Neural cell (in vitro differentiated cells): ENCODE data around the gene OSBPL1A. TPM values are rescaled to one million over a fixed set of nuclear protein-coding genes. Genes with fewer than 3 reads are reported as not detected.

Experiments used
- H2AFZ ChIP-seq: fragments of 200-600, 300-800 bp; sonication (generic), shearing (Covaris generic); 2 replicates; pipeline ENCODE4 v1.6.0; 2014; ENCODE audit warnings: low read depth, mild to moderate bottlenecking, antibody characterized with exemption, low read length, moderate library complexity
- H3F3A ChIP-seq: fragments of 200-600 bp; shearing (Covaris generic); 2 replicates; pipeline ENCODE4 v1.6.1; 2016; ENCODE audit warnings: mild to moderate bottlenecking, moderate library complexity, mixed read lengths, antibody characterized with exemption, low read length; ENCODE audit not compliant: insufficient read depth, poor library complexity, severe bottlenecking
- H3K27ac ChIP-seq: fragments of 200-600, 300-800 bp; sonication (generic), shearing (Covaris generic); 2 replicates; pipeline ENCODE4 v1.5.1; 2014; ENCODE audit warnings: mild to moderate bottlenecking, low read length, moderate library complexity
- H3K27me3 ChIP-seq: fragments of 300-800, 200-600 bp; sonication (generic), shearing (Covaris generic); 2 replicates; pipeline ENCODE4 v1.6.0; 2014; ENCODE audit warnings: mild to moderate bottlenecking, low read depth, low read length, moderate library complexity; ENCODE audit not compliant: insufficient read depth
- H3K36me3 ChIP-seq: fragments of 300-800, 200-600 bp; sonication (generic), shearing (Covaris generic); 2 replicates; pipeline ENCODE4 v1.5.1; 2014; ENCODE audit warnings: mild to moderate bottlenecking, antibody characterized with exemption, low read length, moderate library complexity; ENCODE audit not compliant: insufficient read depth
- H3K4me2 ChIP-seq: fragments of 300-800, 200-600 bp; sonication (generic), shearing (Covaris generic); 2 replicates; pipeline ENCODE4 v1.6.0; 2014; ENCODE audit warnings: mild to moderate bottlenecking, low read length
- H3K4me3 ChIP-seq: fragments of 300-800, 200-600 bp; sonication (generic), shearing (Covaris generic); 2 replicates; pipeline ENCODE4 v1.5.1; 2014; ENCODE audit warnings: mild to moderate bottlenecking, low read length, moderate library complexity
- H3K79me2 ChIP-seq: fragments of 200-600 bp; shearing (Covaris generic); replicated peaks from 2 replicates; pipeline ENCODE4 v1.6.0; 2014; ENCODE audit warnings: mild to moderate bottlenecking, low read length, moderate library complexity; ENCODE audit not compliant: insufficient read depth
- H3K9ac ChIP-seq: fragments of 300-800, 200-600 bp; sonication (generic), shearing (Covaris generic); 2 replicates; pipeline ENCODE4 v1.6.1; 2016; ENCODE audit warnings: mild to moderate bottlenecking, low read length, mixed read lengths
- H3K9me2 ChIP-seq: fragments of 200-600 bp; shearing (Covaris generic); 2 replicates; pipeline ENCODE4 v1.6.1; 2016; ENCODE audit warnings: mild to moderate bottlenecking, low read length, mixed read lengths; ENCODE audit not compliant: insufficient read depth
- H3K9me3 ChIP-seq: fragments of 200-600, 300-800 bp; sonication (generic), shearing (Covaris generic); 2 replicates; pipeline ENCODE4 v1.6.1; 2016; ENCODE audit warnings: mild to moderate bottlenecking, mixed run types, low read length, moderate library complexity, mixed read lengths
- H4K20me1 ChIP-seq: fragments of 200-600 bp; shearing (Covaris generic); 2 replicates; pipeline ENCODE4 v1.6.1; 2016; ENCODE audit warnings: mild to moderate bottlenecking, mixed run types; ENCODE audit not compliant: insufficient read depth
- EP300 ChIP-seq: fragments of 450-650 bp; conservative IDR thresholded peaks from 2 replicates; pipeline ENCODE4 v1.6.1; 2014; ENCODE audit warnings: antibody characterized with exemption, mild to moderate bottlenecking, moderate library complexity; ENCODE audit not compliant: poor library complexity, severe bottlenecking
- EZH2 ChIP-seq: fragments of 200-600, 300-800 bp; shearing (Covaris generic), sonication (generic); IDR thresholded peaks from 2 replicates; pipeline ENCODE4 v1.6.1; 2014; ENCODE audit warnings: antibody characterized with exemption, low read length, borderline replicate concordance, mild to moderate bottlenecking; ENCODE audit not compliant: insufficient read depth, poor library complexity, severe bottlenecking
- MXI1 ChIP-seq: fragments of 450-650 bp; conservative IDR thresholded peaks from 2 replicates; pipeline ENCODE4 v1.6.1; 2014; ENCODE audit warnings: antibody characterized with exemption, mild to moderate bottlenecking; ENCODE audit not compliant: poor library complexity, severe bottlenecking
- POLR2AphosphoS5 ChIP-seq: IDR thresholded peaks from 2 replicates; pipeline ENCODE4 v1.6.1; 2012
- RAD21 ChIP-seq: fragments of 450-650 bp; conservative IDR thresholded peaks from 2 replicates; pipeline ENCODE4 v1.6.1; 2014; ENCODE audit warnings: antibody characterized with exemption, mild to moderate bottlenecking, moderate library complexity
- SMC3 ChIP-seq: fragments of 450-650 bp; conservative IDR thresholded peaks from 2 replicates; pipeline ENCODE4 v1.6.1; 2014; ENCODE audit warnings: antibody characterized with exemption, mild to moderate bottlenecking, moderate library complexity; ENCODE audit not compliant: poor library complexity
- TAF1 ChIP-seq: IDR thresholded peaks from 2 replicates; pipeline ENCODE4 v1.6.1; 2012; ENCODE audit warnings: low read depth
- polyA plus RNA-seq: library from polyadenylated mRNA; depleted of rRNA; stranded (reverse); fragments of >200 nt; gene quantifications from 2 replicates; pipeline ENCODE4 v1.2.3, GENCODE V29; 2014
- TF ChIP-seq, protein P1 (sequence below): fragments of 450-650 bp; IDR thresholded peaks from 2 replicates; pipeline ENCODE4 v1.5.1; 2014; ENCODE audit warnings: antibody characterized with exemption, mild to moderate bottlenecking, moderate library complexity; ENCODE audit not compliant: poor library complexity, severe bottlenecking
- TF ChIP-seq, protein P2 (sequence below): IDR thresholded peaks from 2 replicates; pipeline ENCODE4 v1.6.1; 2012; ENCODE audit warnings: borderline replicate concordance

Gene OSBPL1A
- polyA plus RNA-seq, 1 donor from 2014 or later: 24.9 TPM

DNA sequence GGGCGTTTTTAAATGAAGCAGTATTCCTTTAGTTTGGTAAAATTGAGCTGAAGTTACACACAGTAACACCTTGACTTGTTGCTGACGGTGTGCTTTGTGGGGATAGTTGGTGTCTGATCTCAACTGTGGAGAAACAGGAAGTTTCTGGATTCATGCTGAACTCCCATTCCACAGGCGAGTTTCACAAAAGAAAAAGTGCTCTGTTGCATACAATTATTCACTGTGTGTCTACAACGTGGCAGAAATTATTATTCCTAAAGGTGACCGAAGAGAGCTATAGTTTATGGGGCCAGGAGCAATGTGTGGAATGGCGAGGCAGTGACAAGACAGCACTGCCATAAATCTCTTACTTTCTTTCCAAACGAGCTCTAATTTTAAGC, 259.2 kb downstream of the OSBPL1A start:
- Histone ChIP-seq H3K9ac (peak overlapping the region; percentile 60), H4K20me1 (no peaks in the 10 kb centered on the region), H3K27ac (peak overlapping the region; percentile 3), H3K27me3 (peaks cover 3% of the 10 kb centered on the region), H3K4me2 (no peak overlapping the region), H3K9me2 (no peaks in the 10 kb centered on the region), H3F3A (no peaks in the 10 kb centered on the region), H3K4me3 (peak overlapping the region; percentile 72), H2AFZ (peak overlapping the region; percentile 40), H3K9me3 (no peaks in the 10 kb centered on the region), H3K79me2 (no peaks in the 10 kb centered on the region), H3K36me3 (no peaks in the 10 kb centered on the region)
- TF ChIP-seq TAF1 (no peak), EZH2 (no peak), EP300 (no peak), MXI1 (no peak), SMC3 (no peak), POLR2AphosphoS5 (no peak), RAD21 (no peak)
- TF ChIP-seq, protein P1, sequence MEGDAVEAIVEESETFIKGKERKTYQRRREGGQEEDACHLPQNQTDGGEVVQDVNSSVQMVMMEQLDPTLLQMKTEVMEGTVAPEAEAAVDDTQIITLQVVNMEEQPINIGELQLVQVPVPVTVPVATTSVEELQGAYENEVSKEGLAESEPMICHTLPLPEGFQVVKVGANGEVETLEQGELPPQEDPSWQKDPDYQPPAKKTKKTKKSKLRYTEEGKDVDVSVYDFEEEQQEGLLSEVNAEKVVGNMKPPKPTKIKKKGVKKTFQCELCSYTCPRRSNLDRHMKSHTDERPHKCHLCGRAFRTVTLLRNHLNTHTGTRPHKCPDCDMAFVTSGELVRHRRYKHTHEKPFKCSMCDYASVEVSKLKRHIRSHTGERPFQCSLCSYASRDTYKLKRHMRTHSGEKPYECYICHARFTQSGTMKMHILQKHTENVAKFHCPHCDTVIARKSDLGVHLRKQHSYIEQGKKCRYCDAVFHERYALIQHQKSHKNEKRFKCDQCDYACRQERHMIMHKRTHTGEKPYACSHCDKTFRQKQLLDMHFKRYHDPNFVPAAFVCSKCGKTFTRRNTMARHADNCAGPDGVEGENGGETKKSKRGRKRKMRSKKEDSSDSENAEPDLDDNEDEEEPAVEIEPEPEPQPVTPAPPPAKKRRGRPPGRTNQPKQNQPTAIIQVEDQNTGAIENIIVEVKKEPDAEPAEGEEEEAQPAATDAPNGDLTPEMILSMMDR: no peak
- TF ChIP-seq, protein P2, sequence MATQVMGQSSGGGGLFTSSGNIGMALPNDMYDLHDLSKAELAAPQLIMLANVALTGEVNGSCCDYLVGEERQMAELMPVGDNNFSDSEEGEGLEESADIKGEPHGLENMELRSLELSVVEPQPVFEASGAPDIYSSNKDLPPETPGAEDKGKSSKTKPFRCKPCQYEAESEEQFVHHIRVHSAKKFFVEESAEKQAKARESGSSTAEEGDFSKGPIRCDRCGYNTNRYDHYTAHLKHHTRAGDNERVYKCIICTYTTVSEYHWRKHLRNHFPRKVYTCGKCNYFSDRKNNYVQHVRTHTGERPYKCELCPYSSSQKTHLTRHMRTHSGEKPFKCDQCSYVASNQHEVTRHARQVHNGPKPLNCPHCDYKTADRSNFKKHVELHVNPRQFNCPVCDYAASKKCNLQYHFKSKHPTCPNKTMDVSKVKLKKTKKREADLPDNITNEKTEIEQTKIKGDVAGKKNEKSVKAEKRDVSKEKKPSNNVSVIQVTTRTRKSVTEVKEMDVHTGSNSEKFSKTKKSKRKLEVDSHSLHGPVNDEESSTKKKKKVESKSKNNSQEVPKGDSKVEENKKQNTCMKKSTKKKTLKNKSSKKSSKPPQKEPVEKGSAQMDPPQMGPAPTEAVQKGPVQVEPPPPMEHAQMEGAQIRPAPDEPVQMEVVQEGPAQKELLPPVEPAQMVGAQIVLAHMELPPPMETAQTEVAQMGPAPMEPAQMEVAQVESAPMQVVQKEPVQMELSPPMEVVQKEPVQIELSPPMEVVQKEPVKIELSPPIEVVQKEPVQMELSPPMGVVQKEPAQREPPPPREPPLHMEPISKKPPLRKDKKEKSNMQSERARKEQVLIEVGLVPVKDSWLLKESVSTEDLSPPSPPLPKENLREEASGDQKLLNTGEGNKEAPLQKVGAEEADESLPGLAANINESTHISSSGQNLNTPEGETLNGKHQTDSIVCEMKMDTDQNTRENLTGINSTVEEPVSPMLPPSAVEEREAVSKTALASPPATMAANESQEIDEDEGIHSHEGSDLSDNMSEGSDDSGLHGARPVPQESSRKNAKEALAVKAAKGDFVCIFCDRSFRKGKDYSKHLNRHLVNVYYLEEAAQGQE: no peak

- no peaks in the 10 kb centered on the region for H3K79me2 ChIP-seq
- no peaks in the 10 kb centered on the region for H4K20me1 ChIP-seq
- no peak overlapping the region for H2AFZ ChIP-seq
- no peaks in the 10 kb centered on the region for H3F3A ChIP-seq
- H3K36me3 ChIP-seq: peaks cover 11% of the 10 kb centered on the region
- no peaks in the 10 kb centered on the region for H3K9me2 ChIP-seq
- no peak overlapping the region for H3K4me2 ChIP-seq
- no peaks in the 10 kb centered on the region for H3K9me3 ChIP-seq
- H3K4me3 ChIP-seq: no peak overlapping the region
- no peak overlapping the region for H3K9ac ChIP-seq
- H3K27me3 ChIP-seq: peaks cover 3% of the 10 kb centered on the region
- H3K27ac ChIP-seq: no peak overlapping the region
- TF ChIP-seq MXI1: no peak
- TF ChIP-seq RAD21: no peak
- no peak for TF ChIP-seq TAF1
- TF ChIP-seq SMC3: no peak
- TF ChIP-seq EP300: no peak
- TF ChIP-seq, protein P1: no peak
- TF ChIP-seq POLR2AphosphoS5: no peak
These were observed 260.7 kb downstream of the OSBPL1A start for GRCh38 chr18:24136967-24137373.
